AG08396 (cell line): ENCODE results near the gene RYR2.
"Not testable (repeated sequence)": the region's sequence is repeated elsewhere in the genome, so short reads cannot be mapped to it uniquely, and the experiment has no call there.

ENCODE experiments used
- DNase-seq: peaks from one replicate; pipeline ENCODE4 v3.0.0; 2012; ENCODE audit warnings: low spot score, mixed read lengths

Gene RYR2

DNA sequence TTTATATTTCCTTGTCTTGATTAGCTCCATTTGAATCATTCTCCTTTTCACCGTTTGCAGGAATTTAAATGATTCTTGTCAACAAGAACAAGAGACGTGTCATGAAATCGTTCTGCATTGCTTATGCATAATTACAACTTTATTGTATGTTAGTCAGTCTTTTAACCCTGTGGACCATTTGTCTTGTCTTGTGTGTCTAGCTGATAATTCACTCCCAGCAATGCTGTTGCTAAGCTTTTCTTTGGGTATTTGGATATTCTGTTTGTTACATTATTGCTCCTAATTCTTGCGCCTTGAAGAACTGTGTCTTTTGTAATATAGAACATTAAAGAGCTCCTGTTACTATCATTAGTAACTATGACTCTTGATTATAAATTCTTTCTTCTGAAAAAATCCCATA is 311.9 kb downstream of the RYR2 start:
- no peak for DNase-seq

DNA sequence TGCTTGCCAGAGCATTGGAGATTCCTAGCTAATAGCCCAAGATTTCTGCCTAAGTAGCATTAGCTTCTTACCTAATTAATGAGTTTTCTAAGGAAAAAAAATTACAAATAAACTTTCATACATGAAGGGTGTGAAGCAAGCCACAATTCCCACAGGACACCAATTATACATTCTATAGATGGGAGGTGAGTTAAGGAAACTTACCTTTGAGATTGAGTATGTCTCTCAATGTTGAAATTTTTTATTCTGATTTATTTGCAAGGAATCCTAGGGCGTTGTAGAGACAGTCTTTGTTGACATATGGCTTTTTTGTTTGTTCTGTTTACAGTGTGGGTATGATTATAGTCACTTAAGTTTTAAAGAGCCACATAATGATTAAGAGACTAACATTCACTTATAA is 313.0 kb downstream of the RYR2 start:
- DNase-seq, result no peak

DNA sequence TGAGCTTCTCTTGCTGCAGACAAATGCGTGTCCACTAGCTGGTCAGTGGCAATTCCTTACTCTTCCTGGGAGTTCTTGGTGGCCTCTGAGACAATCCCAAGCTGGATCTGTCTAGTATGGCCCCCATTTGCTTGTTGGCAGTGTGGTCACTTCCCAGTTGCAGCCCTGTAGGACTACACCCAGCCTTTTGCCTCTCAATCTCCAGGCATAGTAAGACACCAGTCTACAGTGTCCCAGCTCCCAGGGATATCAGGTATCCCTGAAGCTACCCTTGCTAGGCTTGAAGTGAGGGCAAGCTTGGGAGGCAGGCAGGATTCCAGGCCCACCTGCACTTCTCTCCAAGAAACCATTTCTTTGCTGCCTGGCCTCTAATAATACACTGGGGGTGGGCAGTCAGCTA is 316.6 kb downstream of the RYR2 start:
- no peak for DNase-seq

DNA sequence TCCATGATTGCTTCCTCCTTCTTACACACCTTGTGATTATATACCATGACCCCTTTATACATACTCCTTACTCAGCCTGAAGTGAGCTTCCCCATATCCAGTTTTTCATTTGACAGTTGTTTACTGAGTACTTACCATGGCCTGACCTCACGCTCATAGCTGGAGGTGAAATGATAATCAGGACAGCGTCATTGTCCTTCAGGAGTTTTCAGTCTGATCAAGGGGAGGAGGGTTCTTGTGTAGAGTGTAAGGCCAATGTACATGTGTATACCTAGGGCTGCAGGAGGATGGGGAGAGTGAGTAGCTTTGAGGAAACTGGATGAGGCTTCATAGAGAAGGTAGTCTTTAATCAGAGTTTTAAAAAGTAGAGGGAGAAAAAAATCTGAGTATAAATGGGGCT is 325.8 kb downstream of the RYR2 start:
- no peak for DNase-seq

DNA sequence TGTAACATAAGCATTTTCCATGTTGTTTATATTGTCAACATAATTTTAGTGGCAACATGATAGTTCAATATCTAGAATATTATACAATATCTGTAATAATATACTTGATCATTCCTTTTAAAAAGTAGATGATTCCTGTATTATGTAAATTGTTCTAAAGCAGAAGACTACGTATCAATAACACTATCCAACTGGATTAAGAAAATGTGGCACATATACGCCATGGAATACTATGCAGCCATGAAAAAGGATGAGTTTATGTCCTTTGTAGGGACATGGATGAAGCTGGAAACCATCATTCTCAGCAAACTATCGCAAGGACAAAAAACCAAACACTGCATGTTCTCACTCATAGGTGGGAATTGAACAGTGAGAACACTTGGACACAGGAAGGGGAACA is 329.5 kb downstream of the RYR2 start:
- DNase-seq, result not testable (repeated sequence)

DNA sequence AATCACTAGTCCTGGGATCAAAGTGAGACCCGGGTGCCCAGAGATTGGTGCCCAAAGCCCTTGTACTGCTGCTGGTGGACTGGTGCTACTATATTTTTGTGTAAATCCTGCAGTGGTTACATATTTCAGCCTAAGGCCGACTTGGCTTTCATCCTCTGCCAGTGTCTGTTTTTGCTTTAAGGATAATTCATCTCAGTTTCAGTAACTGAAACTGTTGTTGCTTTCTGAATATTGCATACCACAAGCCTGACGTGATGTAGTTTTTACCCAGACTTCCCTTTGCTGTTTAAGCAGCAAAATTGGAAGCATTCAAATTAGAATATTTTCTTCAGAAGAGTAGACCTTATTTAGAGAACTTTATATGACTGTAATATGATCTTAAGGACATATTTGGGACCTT is 341.8 kb downstream of the RYR2 start:
- DNase-seq, result peak; percentile 9

DNA sequence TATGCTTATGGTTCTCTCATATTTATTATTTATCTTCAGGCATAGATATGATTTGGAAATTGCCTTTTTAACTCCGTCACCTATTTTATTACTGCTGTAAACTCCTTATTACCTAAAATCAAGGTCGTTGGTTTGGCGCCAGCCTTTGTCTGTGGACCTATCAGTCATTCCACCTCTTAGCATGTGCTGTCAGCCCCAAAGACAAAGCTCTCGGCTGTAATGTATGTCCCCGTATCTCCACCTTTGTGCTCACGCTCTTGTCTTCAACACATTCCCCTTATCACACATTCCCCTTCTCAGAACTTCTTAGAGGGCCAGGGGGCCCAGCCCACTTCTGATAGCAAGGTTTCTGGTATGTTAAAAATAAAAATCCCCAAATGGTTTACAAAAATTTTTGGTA is 342.2 kb downstream of the RYR2 start:
- no peak for DNase-seq

DNA sequence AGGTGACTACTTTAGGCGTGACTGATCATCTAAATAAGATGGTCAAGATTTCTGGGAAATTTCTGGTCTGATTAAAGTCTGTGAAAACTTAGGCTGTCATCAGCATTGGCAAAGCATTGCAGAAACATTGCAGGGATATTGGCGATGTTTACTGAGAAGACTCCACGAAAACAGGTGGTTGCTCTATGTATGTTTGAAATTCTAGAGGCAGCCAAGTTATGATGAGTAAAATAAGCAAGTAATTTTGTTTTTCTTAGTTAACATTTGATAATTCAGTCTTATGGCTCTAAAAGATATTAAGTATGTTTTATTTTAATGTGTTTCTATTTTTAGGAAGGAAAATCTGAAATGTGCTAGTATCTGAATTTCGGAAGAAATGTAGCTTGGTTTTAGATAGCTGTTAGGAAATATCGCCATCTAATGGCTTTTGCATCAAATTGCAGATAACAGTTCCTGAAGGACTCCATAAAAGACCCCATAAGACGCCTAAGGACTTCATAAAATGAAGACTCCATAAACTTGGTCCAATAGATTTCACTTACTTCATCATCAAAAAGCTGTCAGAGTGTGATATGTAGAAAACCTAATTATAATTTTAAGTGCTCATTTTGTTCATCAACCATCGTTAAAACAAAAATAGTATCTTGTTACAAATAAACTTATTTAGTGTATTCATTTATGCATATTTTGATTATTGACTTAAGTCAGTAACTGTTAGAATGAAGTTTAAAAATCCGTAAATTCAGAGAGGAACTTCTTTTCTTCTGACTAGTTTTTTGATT is 344.6 kb downstream of the RYR2 start:
- peak; percentile 13 for DNase-seq

DNA sequence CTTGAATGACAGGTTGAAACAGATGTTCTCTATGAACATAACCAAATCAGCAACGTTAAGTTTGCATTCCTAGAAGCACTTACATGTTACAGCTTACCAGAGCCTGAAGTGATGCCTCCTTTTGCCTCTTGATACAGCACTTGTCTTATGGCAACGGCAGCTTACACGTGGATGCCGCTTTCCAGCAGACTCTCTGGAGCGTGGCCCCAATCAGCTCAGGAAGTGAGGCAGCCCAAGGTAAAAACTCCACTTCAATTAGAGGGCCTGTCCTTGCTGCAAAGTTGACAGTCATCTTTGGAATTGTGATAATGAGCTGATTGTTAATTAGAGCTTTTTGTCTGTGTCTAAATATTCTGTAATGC is 345.1 kb downstream of the RYR2 start:
- DNase-seq, result no peak

DNA sequence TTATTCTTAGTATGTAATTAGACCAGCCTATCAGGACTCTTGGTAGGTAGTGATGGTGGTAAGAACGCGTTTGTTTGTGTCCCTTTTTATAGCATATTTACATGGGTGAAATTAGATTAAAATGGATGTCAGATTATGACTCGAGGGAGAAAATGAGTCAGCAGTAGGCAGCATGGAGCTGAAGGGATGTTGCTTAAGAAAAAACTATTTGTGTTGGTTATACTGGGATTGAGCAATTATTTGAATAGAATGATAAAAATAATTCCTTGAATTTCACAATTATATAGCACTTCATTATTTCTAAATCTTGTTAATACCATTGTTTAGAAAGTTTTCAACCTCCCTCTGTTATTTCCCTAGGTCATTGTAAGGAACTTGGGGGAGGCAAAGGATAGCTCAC is 348.8 kb downstream of the RYR2 start:
- DNase-seq, result no peak

DNA sequence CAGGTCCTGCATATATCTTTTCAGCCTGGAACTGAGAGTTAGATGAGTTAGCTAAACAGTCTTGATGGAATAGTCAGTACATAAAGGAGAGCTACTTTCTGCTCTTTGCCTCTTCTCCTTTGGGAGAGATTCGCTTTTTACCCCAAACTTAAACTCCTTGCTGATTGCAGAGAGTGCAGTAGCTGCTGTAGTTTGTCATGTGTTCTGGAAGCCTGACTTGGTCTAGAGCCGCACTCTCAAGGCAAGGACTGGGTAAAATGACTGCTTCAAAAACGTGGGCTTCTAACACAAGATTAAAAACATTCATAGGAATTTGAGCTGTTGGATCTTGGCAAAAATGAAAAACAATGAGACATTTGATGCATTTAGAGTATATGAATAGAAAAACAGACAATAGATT is 351.6 kb downstream of the RYR2 start:
- no peak for DNase-seq

DNA sequence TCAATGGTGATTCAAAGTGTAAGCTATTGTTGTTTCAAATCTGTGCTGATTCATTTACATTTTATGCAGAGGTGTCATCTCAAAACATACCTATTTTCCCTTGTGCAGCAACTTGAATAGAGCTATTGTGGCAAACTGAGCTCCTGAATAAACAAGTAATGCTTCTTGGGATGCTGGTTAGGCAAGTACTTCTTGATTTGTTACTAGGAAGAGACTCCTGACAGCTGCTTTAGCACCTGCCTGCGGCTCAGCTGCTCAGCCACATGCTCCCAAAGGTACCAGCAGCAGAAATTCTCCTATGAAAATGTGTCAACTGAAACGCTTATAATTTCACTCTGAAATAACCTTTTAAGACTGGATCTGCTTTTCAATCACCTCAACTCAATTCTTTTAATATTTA is 352.3 kb downstream of the RYR2 start:
- DNase-seq, result no peak

DNA sequence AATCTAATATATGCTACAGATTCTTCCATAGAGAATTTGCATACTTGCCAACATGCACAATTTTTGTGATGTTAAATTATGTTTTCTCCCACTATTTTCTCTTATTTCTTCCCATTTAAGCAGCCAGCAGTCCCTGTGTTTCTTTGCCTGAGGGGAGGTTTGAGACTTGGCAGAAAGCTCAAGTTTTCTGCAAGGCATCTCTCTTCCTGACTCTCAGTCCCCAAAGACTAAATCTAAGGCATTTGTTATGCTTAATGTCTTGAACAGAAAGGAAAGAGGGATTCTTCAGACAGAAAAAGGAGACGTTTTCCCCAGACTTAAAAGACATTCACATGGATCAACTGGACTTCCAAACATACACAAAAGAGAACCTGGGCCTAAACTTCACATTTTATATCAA is 354.4 kb downstream of the RYR2 start:
- no peak for DNase-seq

DNA sequence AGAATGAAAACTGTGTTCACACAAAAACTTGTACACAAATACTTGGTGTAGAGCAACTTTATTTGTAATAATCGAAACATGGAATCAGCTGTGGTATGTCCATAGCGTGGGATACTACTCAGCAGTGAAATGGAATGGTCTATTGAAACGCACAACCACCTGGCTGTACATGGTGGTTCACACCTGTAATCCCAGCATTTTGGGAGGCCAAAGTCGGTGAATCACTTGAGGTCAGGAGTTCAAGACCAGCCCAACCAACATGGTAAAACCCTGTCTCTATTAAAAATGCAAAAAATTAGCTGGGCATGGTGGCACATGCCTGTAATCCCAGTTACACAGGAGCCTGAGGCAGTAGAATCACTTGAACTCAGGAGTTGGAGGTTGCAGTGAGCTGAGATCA is 356.8 kb downstream of the RYR2 start:
- no peak for DNase-seq

DNA sequence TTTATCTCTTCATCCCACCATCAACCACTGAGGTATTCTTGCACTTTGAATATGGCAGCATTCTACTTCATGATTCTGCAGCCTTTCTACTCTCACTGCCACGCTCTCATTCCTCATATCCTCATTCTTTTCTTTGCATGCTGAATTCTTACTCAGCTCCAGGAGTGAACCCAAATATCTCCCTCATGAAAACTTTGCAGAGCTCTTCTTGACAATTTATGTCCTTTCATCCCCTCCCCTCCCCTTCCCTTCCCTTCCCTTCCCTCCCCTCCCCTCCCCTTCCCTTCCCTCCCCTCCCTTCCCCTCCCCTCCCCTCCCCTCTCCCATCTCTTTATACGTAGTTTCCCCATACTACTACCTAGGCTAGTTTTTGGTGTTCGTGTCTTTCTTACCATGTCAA is 363.9 kb downstream of the RYR2 start:
- no peak for DNase-seq

DNA sequence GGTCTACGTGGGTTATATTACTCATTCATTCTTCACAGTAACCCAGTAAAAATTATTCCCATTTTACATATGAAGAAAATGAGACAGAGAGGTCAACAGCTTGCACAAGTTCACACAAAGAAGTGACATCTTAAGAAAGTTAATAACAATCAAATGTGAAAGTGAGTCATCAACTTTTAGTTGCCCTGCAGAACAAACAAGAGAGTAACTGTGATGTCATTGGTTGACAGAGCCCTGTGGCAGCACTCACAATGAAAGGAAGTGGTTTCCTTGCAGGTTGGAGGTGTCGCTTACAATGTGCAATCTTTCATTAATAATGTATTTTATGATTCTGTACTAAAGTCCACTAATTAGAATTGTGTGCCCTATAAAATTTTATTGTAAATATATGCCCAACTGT is 369.6 kb downstream of the RYR2 start:
- DNase-seq, result no peak

DNA sequence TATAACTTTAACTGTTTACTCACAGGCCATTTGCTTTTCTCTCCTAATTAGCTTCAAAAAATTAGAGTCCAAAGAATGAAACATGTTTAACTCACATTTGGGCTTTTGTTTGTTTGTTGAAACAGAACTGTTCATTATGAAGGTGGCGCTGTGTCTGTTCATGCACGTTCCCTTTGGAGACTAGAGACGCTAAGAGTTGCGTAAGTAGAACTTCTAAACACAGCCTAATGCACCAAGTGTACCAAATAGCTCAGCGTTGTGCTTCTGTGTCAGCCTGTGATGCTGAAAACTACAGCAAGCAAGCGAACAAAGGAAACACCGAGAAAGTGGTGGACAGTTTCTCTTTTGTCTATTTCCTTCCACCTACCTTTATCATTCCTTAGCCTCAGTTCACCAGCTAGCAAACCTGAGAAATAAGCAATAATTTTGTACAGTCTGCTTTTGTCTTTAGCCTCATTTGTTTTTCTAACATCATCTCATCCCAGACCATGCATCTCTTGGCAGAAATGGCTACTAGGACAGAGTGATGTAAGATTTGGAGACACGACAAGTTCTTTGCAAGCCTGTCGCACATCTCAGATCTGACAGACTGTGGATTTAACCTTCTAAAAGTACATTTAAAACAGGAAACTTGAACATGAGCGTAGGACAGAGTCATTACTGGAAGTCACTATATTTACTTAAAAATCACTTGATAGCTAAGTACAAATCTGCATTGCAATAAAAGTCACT is 375.1 kb downstream of the RYR2 start:
- no peak for DNase-seq

DNA sequence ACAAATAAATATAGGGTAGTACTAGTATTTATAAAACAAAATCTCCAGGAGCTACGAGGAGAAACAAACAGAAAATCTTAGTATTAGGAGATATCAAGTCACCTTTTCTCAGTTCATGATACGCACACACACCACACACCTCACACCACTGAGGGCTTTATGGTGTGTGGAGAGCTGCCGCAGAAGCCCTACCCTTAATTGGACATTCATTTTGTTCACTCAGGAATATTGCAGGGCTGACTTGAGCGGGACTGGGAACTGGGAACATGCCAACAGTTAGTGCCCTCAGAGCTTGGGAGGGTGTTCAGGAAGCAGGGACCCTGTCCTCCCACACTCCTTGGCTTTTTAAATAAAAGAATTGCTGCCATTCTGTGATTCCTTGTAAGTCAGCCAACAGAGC is 386.8 kb downstream of the RYR2 start:
- DNase-seq, result no peak

DNA sequence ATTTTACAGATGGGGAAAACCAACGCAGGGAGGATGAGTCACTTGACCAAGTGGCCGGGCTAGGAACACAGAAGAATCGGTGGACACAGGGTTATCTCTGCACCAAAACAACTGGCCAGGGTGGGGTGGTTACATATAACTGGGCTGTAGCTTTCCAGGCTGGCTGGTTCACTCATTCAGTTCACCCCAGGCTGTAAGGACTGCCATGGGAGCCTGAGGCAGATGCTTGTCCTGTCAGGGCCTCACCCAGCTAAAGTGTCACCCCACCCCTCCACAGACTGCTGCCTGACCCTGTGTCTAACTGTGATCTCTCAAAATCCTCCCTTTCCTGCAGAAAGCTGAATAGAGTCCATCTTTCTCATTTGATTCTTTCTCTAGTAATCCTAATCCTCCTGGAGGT is 387.3 kb downstream of the RYR2 start:
- no peak for DNase-seq

DNA sequence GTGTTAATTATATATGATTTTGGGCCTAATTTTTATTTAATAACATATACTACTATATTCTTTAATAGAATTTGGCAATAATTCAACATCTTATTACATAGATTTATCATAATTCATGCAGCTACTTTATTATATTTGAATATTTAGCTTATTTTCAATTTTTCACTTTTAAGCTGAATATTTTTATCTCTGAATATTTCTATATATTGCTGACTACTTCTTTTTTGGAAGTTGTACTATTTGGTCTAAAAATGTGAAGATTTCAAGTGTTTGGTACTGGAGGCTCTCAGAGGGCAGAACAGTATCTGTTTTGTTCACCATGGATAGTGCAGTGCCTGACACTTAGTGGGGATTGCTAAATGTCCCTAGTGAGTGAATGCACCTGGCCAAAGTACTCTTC is 389.5 kb downstream of the RYR2 start:
- no peak for DNase-seq

DNA sequence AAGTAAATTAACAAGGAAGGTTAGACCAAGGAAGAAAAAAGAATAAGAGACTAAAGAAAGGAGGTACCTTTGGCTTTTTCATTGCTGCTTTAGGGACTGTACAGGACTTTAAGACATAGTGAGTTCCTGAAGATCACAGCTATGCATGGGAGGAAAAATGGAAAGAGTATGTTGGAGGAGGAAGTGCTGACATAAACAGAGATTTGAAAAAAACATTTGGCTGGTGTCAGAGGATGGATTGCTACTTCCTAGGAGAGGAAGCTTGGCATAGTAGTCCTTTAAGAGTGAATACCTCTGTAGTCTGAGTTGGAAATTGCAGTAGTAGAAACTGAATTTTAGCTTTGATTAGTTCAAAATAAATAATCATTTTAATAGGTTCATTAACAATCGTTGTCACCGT is 398.4 kb downstream of the RYR2 start:
- no peak for DNase-seq

DNA sequence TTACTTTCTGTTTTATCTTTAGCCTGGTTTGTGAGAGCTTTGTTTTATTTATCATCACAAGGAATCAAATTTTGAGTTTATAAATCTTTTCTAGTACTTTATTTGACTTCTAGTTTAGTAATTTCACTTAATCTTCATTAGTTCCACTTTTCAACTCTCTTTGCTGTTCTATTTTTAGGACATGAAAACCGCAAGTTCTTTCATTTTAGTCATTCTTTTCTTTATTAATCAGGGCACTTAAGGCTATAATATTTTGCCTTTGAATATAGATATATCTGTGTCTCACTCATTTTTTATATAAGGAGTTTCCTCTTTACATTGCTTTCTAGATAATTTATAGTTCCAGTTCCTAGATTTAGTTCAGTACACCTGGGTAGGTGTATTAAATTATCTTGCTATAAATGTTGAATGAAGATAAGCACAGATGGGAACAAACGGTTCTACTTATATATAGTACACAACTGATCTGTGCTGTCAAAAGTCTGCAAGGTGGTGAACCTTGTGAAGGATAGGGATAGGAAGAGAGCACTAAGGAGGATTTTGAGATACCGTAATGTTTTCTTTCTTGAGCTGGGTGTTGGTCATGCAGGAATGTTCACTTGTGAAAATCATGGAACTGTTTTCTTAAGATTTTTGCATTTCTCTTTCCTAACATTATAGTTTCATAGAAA is 402.3 kb downstream of the RYR2 start:
- DNase-seq, result no peak

DNA sequence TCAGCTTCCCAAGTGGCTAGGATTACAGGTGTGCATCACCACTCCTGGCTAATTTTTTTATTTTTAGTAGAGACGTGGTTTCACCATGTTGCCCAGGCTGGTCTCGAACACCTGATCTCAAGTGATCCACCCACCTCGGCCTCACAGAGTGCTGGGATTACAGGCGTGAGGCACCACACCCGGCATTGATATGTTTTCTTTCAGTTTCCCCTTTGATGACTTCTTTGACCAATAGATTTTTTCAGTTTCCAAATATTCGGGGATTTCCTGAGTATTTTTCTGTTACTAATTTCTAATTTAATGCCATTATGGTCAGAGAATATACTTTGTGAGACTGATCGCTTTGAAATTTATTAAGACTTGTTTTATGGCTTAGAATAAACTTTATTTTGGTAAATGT is 406.1 kb downstream of the RYR2 start:
- no peak for DNase-seq
